HG03521 (cell line): ENCODE data around the gene ZIC2.
"Not testable (repeated sequence)": the region's sequence is repeated elsewhere in the genome, so short reads cannot be mapped to it uniquely, and the experiment has no call there.

Experiments
- ATAC-seq: cut with Tn5 transposase; IDR thresholded peaks from one replicate; pipeline ENCODE4 v1.9.1; 2021; ENCODE audit warnings: mild to moderate bottlenecking, moderate library complexity; ENCODE audit not compliant: unreplicated experiment

ZIC2 gene

GRCh38 chr13:99997702-99998214 is 16.2 kb downstream of the ZIC2 start:
- no peak for ATAC-seq

DNA sequence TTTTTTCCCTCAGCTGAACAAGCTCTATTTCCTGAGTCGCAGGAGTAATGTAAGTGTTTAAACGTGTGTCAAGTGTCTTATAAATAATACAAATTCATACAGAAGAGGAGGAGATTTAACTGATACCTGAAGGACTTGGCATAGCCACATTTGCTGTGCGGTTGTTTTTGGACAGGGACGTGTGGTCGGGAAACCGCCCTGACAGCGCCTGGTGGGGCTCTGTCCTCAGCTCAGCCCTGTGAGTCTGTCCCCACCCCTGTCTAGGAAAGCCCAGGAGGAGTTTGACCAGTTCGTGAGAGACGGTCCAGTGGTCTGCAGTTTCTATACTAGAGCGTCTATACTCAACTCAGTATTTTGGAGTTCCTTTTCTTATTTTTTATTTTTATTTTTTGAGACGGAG is 16.7 kb downstream of the ZIC2 start:
- no peak for ATAC-seq

DNA sequence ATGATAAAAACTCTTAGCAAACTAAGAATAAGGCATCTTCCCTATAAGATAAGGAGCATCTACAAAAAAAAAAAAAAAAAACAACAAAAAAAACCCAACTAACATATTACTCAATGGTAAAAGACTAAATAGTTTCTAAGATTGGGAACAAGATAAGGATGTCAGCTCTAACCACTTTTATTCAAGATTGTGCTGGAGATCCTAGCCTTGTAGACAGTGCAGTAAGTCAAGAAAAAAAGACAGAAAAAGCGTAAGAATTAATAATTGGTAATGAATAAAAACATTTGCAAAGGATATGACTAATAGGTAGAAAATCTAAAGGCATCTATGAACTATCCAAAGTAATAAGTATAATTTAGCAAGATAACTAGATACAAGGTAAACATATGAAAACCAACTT is 33.0 kb downstream of the ZIC2 start:
- ATAC-seq: no peak

DNA sequence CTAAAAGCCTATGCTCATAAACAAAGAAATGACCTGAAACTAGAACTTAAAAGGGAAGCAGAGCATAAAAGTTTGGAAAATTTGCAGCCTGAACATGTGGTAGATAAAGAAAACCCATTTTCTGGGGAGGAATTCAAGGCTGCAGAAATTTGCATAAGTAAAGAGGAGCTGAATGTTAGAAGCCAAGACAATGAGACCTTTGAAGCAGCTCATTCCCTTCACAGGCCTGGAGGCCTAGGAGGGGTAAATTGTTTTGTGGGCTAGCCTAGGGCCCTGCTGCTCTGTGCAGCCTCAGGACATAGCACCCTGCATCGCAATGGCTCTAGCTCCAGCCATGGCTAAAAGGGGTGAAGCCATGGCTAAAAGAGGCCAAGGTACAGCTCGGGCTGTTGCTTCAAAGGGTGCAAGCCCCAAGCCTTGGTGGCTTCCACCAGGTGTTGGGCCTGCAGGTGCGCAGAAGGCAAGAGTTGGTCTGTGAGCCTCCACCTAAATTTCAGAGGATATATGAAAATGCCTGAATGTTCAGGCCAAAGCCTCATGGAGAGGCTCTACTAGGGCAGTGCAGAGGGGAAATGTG is 38.3 kb downstream of the ZIC2 start:
- no peak for ATAC-seq

GRCh38 chr13:100022798-100023197 is 41.2 kb downstream of the ZIC2 start:
- ATAC-seq: no peak

DNA sequence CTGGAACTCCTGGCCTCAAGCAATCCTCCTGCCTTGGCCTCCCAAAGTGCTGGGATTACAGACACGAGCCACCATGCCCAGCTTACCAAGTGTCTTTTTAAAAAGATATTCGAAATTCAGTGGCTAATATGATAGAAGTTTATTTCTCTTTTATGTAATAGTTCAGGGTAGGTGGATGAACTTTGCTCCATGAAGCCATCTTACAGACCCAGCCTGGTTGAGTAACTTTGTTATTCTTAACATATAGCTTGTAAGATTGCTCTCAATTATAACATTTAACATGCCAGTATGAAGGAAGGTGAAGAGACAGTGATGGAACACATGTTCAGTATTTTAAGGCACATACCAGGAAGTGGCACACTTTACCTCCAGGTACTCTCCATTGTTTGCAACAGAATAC is 42.4 kb downstream of the ZIC2 start:
- ATAC-seq: no peak

DNA sequence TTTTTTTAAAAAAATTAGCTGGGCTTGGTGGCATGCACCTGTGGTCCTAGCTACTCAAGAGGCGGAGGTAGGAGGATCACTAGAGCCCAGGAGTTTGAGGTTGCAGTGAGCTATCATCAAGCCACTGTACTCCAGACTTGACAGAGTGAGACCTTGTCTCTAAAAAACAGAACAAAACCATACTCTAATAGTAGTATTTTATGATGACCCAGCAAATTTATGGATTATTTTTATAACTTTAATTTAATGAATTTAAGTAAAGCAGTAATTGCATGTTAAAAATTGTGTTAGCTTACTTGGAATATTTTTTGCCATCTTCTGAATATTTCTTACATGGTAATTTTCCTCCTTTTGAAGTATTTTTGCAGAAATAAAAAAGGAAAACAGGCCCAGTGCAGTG is 48.3 kb downstream of the ZIC2 start:
- ATAC-seq: no peak

- not testable (repeated sequence) for ATAC-seq
These were observed 51.1 kb downstream of the ZIC2 start for GRCh38 chr13:100032642-100033041.

GRCh38 chr13:100035936-100036335 is 54.4 kb downstream of the ZIC2 start:
- ATAC-seq: no peak
